Peyer's patch (tissue), 4 donors: ENCODE results near the gene VCAM1. TPM values are rescaled to one million over a fixed set of nuclear protein-coding genes. Genes with fewer than 3 reads are reported as not detected.

ENCODE experiments used
- DNase-seq, 3 donors: peaks; one replicate each; pipeline ENCODE4 v3.0.0-alpha.2; 2017 to 2019
- H3K27ac ChIP-seq, 4 donors: fragments of 200-600 bp; sonication (generic); one replicate each; pipeline ENCODE4 v1.5.1; 2016 to 2019
- H3K27me3 ChIP-seq, 2 donors: fragments of 200-600 bp; sonication (generic); one replicate each; pipeline ENCODE4 v1.5.1; 2019
- H3K36me3 ChIP-seq, 3 donors: fragments of 200-600 bp; sonication (generic); one replicate each; pipeline ENCODE4 v1.5.1; 2016 to 2019
- H3K4me1 ChIP-seq, 4 donors: fragments of 200-600 bp; sonication (generic); one replicate each; pipeline ENCODE4 v1.5.1; 2016 to 2019
- H3K4me3 ChIP-seq, 4 donors: fragments of 200-600 bp; sonication (generic); 1 replicate in 3 of 4; 2 replicates in 1 of 4; pipeline ENCODE4 v1.5.1; 2016 to 2019; ENCODE audit warnings: mild to moderate bottlenecking in 1 of 4
- H3K9me3 ChIP-seq, 4 donors: fragments of 200-600 bp; sonication (generic); one replicate each; pipeline ENCODE4 v1.5.1; 2016 to 2019; ENCODE audit warnings: mild to moderate bottlenecking in 1 of 4
- CTCF ChIP-seq, 6 experiments: fragments of 450-650 bp in 4 of 6; fragments of 200-600 bp in 2 of 6; sonication (generic) in 1 of 6; IDR thresholded peaks; one replicate each; pipeline ENCODE4 v1.5.1; 2017 to 2019; ENCODE audit warnings: antibody characterized with exemption in 6 of 6, mild to moderate bottlenecking in 3 of 6, moderate library complexity in 1 of 6
- POLR2A ChIP-seq, 2 donors: fragments of 450-650 bp; IDR thresholded peaks; one replicate each; pipeline ENCODE4 v1.5.1; 2017; ENCODE audit warnings: antibody characterized with exemption in 2 of 2, mild to moderate bottlenecking in 2 of 2, moderate library complexity in 2 of 2
- total RNA-seq, 4 donors: library from RNA; depleted of rRNA; stranded (reverse); fragments of >200 nt; gene quantifications; one replicate each; pipeline ENCODE4 v1.1.0, GENCODE V29; 2016

Gene VCAM1
- total RNA-seq, 4 donors from 2014 or later: 0.88 to 9.1 (median 2.7) TPM

GRCh38 chr1:100718581-100718980, 961 bp upstream of the VCAM1 start:
- Histone ChIP-seq H3K4me1 (no peaks in the 10 kb centered on the region), H3K27ac (no peak overlapping the region), H3K27me3 (no peaks in the 10 kb centered on the region), H3K9me3 (no peaks in the 10 kb centered on the region), H3K36me3 (no peaks in the 10 kb centered on the region), H3K4me3 (no peak overlapping the region)
- TF ChIP-seq CTCF (IDR thresholded peaks at IDR 0.05) (no peak), POLR2A (IDR thresholded peaks at IDR 0.05) (no peak)
- DNase-seq: no peak

- Histone ChIP-seq H3K36me3 (no peaks in the 10 kb centered on the region), H3K27ac (peak overlapping the region in 3 of 4 donors; percentile 5 to 47 (median 24)), H3K27me3 (no peaks in the 10 kb centered on the region), H3K9me3 (no peaks in the 10 kb centered on the region), H3K4me1 (no peaks in the 10 kb centered on the region), H3K4me3 (peak overlapping the region in 2 of 4 donors; percentile 16 to 21)
- TF ChIP-seq POLR2A (IDR thresholded peaks at IDR 0.05) (no peak), CTCF (IDR thresholded peaks at IDR 0.05) (no peak)
- DNase-seq: no peak
Measured at GRCh38 chr1:100720101-100720500, 559 bp downstream of the VCAM1 start.

DNA sequence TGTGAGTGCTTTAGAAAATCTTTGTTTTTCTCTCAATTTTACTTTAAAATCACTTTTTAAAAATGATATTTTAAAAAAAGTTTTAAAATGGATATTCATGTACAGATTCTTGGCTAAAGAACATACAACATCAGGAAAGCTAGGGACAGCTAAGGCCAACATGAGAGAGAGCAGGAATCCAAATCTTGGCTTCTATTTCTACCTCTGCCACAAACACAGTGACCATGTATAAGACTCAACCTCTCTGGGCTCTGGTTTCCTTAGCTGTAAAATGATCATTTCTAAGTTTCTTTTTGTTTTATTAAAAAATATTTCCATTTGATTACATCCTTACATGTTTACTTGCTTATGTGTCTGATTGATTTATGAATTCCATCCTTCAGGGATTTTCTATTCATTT, 1.2 kb downstream of the VCAM1 start:
- Histone ChIP-seq H3K27ac (peak overlapping the region; percentile 5 to 47 (median 16)), H3K4me1 (no peaks in the 10 kb centered on the region), H3K4me3 (peak overlapping the region in 3 of 4 donors; percentile 0 to 25 (median 23)), H3K36me3 (no peaks in the 10 kb centered on the region), H3K27me3 (no peaks in the 10 kb centered on the region), H3K9me3 (no peaks in the 10 kb centered on the region)
- no peak for TF ChIP-seq POLR2A (IDR thresholded peaks at IDR 0.05)
- TF ChIP-seq CTCF (IDR thresholded peaks at IDR 0.05): no peak
- no peak for DNase-seq

DNA sequence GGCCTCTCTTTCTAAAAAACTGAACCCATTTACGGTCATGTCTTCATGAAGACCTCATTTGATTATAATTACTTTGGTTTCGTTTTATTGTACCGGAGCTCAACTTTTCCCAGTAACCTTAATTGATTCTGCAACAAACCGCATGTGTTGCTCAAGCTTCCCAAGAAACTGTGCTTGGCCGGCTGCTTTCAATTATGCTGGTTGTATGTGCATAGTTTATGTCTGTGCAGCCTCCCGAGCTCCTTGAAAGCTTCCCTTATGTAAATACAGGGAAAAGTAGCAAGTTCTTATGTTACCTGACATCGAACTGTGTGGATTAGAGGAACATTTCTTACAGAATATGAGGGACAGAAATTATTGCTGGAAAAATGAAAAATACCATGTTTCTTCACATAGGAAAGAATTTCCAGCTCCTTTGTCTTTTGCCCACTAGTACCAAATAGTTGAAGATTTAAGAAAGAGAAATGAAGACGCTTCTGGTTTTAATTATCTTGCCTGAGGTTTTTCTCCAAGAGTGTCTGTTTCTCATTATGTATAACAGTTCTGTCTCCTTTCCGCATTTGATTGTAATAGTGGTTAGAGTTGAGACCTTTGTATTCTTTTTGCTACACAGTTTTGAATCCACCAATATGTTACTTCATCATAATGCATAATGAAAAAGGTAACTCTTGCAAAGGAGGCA, 2.1 kb downstream of the VCAM1 start:
- Histone ChIP-seq H3K4me3 (peak overlapping the region in 3 of 4 donors; percentile 0 to 25 (median 23)), H3K4me1 (no peaks in the 10 kb centered on the region), H3K27me3 (no peaks in the 10 kb centered on the region), H3K9me3 (no peaks in the 10 kb centered on the region), H3K27ac (peak overlapping the region in 3 of 4 donors; percentile 5 to 24 (median 8)), H3K36me3 (no peaks in the 10 kb centered on the region)
- DNase-seq: peak in 1 of 3 donors; percentile 51
- TF ChIP-seq POLR2A (IDR thresholded peaks at IDR 0.05) (no peak), CTCF (IDR thresholded peaks at IDR 0.05) (no peak)

- Histone ChIP-seq H3K36me3 (no peaks in the 10 kb centered on the region), H3K4me3 (peak overlapping the region in 1 of 4 donors; percentile 23)
Measured at GRCh38 chr1:100722221-100722620, 2.7 kb downstream of the VCAM1 start.

More at GRCh38 chr1:100722221-100722620, 2.7 kb downstream of the VCAM1 start:
- Histone ChIP-seq H3K27me3 (no peaks in the 10 kb centered on the region), H3K27ac (no peak overlapping the region), H3K4me1 (no peaks in the 10 kb centered on the region), H3K9me3 (no peaks in the 10 kb centered on the region)
- no peak for DNase-seq
- TF ChIP-seq POLR2A (IDR thresholded peaks at IDR 0.05): no peak
- TF ChIP-seq CTCF (IDR thresholded peaks at IDR 0.05): no peak
